ENCODE data around the gene ASCC2. TPM values are rescaled to one million over a fixed set of nuclear protein-coding genes. Genes with fewer than 3 reads are reported as not detected.

ASCC2 gene
- total and polyA plus RNA-seq, 2 donors (not counting 1 experiment from before 2014, with no cell fraction given) = 23.8 to 30.5 TPM

GRCh38 chr22:29768052-29768693, 69.9 kb downstream of the ASCC2 start:
- Histone ChIP-seq H3K27me3 (ENCODE audit: control insufficient read depth, insufficient read depth, low read length) (no peaks in the 10 kb centered on the region), H3K4me2 (ENCODE audit: extremely low read depth, insufficient read depth, low read length) (peak overlapping the region; percentile 78), H3K4me1 (ENCODE audit: control insufficient read depth, extremely low read depth, insufficient read depth, low read length) (peaks cover 3% of the 10 kb centered on the region), H3K36me3 (ENCODE audit: control insufficient read depth, insufficient read depth, low read length) (no peaks in the 10 kb centered on the region), H3K9me3 (ENCODE audit: control insufficient read depth, insufficient read depth, low read depth, low read length) (no peaks in the 10 kb centered on the region), H3K27ac (ENCODE audit: insufficient read depth, low read length) (peak overlapping the region; percentile 89), H3K79me2 (ENCODE audit: control insufficient read depth, insufficient read depth, low read length) (peaks cover 18% of the 10 kb centered on the region), H2AFZ (ENCODE audit: low read length) (no peak overlapping the region), H3K9ac (ENCODE audit: insufficient read depth, low read length) (peak overlapping the region; percentile 89), H3K4me3 (replicated peaks in 1 of 4; ENCODE audit: control extremely low read depth in 1 of 4, insufficient read depth in 1 of 4, low read depth in 3 of 4, low read length in 4 of 4) (peak overlapping the region; percentile 91 to 100 (median 98)), H4K20me1 (ENCODE audit: control insufficient read depth, extremely low read depth, insufficient read depth, low read length) (no peaks in the 10 kb centered on the region)
- no peak for TF ChIP-seq EZH2 (IDR thresholded peaks at IDR 0.05; ENCODE audit: low read length, missing control alignments)
- TF ChIP-seq, protein P1, sequence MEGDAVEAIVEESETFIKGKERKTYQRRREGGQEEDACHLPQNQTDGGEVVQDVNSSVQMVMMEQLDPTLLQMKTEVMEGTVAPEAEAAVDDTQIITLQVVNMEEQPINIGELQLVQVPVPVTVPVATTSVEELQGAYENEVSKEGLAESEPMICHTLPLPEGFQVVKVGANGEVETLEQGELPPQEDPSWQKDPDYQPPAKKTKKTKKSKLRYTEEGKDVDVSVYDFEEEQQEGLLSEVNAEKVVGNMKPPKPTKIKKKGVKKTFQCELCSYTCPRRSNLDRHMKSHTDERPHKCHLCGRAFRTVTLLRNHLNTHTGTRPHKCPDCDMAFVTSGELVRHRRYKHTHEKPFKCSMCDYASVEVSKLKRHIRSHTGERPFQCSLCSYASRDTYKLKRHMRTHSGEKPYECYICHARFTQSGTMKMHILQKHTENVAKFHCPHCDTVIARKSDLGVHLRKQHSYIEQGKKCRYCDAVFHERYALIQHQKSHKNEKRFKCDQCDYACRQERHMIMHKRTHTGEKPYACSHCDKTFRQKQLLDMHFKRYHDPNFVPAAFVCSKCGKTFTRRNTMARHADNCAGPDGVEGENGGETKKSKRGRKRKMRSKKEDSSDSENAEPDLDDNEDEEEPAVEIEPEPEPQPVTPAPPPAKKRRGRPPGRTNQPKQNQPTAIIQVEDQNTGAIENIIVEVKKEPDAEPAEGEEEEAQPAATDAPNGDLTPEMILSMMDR (conservative IDR thresholded peaks at IDR 0.05 in 1 of 2, IDR thresholded peaks at IDR 0.05 in 1 of 2; ENCODE audit: low read depth in 1 of 2, low read length in 2 of 2) = no peak
- no peak for DNase-seq (ENCODE audit: low read depth in 2 of 2)

DNA sequence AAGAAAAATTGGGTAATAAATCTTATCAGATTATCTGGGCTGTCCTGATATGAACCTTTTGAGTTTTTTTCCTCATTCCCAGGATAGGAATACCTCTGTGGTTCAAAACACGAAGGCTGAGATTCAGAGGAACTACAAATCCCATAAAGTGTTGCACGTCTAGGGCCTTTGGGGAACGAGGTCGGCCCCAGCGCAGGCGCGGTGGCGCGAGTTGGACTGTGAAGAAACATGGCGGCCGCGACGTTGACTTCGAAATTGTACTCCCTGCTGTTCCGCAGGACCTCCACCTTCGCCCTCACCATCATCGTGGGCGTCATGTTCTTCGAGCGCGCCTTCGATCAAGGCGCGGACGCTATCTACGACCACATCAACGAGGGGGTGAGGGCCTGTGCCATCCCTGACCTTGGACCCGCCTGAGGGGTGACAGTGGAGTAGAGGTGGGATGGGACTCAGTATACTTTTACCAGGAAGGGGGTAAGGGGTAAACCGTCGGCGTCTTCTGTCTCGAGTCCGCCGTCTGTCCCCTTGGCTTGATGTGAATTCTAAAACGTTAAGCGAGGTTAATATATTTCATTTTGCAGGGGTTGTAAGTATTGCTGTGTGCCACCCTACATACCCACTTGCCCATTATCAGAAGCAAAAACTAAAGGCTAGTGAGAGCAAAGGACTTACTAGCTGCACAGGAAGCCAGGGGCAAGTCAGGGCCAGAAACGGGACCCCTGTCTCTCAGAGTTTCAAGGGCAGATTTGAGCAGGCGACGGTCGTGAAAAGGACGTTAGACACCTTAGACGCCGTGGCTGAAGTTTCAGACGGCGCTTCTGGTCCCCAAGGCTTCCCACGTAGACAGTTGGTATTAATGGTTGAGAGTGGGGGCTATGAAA, 70.7 kb downstream of the ASCC2 start, which contains the start of gene UQCR10:
Gene UQCR10, plus strand, starts transcription at position 199 of the 881 bp plus-strand sequence. Its CDS starts 30 bp downstream, at position 229.
- Histone ChIP-seq H3K27ac (ENCODE audit: insufficient read depth, low read length) (peak within 1 kb of the TSS; percentile 89), H3K9ac (ENCODE audit: insufficient read depth, low read length) (peak within 1 kb of the TSS; percentile 89), H3K27me3 (ENCODE audit: control insufficient read depth, insufficient read depth, low read length) (no peaks in the 10 kb centered on the region), H4K20me1 (ENCODE audit: control insufficient read depth, extremely low read depth, insufficient read depth, low read length) (no peaks in the 10 kb centered on the region), H3K36me3 (ENCODE audit: control insufficient read depth, insufficient read depth, low read length) (no peaks in the 10 kb centered on the region), H2AFZ (ENCODE audit: low read length) (peak within 1 kb of the TSS; percentile 100), H3K9me3 (ENCODE audit: control insufficient read depth, insufficient read depth, low read depth, low read length) (no peaks in the 10 kb centered on the region), H3K4me2 (ENCODE audit: extremely low read depth, insufficient read depth, low read length) (peak within 1 kb of the TSS; percentile 78), H3K79me2 (ENCODE audit: control insufficient read depth, insufficient read depth, low read length) (peaks cover 18% of the 10 kb centered on the region), H3K4me1 (ENCODE audit: control insufficient read depth, extremely low read depth, insufficient read depth, low read length) (peaks cover 2% of the 10 kb centered on the region), H3K4me3 (replicated peaks in 1 of 4; ENCODE audit: control extremely low read depth in 1 of 4, insufficient read depth in 1 of 4, low read depth in 3 of 4, low read length in 4 of 4) (peak within 1 kb of the TSS; percentile 91 to 100 (median 98))
- no peak for TF ChIP-seq EZH2 (IDR thresholded peaks at IDR 0.05; ENCODE audit: low read length, missing control alignments)
- TF ChIP-seq, protein P1 (conservative IDR thresholded peaks at IDR 0.05 in 1 of 2, IDR thresholded peaks at IDR 0.05 in 1 of 2; ENCODE audit: low read depth in 1 of 2, low read length in 2 of 2) = no peak
- DNase-seq (ENCODE audit: low read depth in 2 of 2) = peak; percentile 85 to 94

GRCh38 chr22:29766632-29767170, 71.4 kb downstream of the ASCC2 start, which contains the start of gene ZMAT5:
Gene ZMAT5, minus strand, starts transcription at chr22:29767007. Its CDS starts 18,463 bp downstream, at chr22:29748544.
- Histone ChIP-seq H2AFZ (ENCODE audit: low read length) (peak within 1 kb of the TSS; percentile 100), H3K4me3 (replicated peaks in 1 of 4; ENCODE audit: control extremely low read depth in 1 of 4, insufficient read depth in 1 of 4, low read depth in 3 of 4, low read length in 4 of 4) (peak within 1 kb of the TSS; percentile 91 to 100 (median 98)), H3K27ac (ENCODE audit: insufficient read depth, low read length) (peak within 1 kb of the TSS; percentile 89), H4K20me1 (ENCODE audit: control insufficient read depth, extremely low read depth, insufficient read depth, low read length) (no peaks in the 10 kb centered on the region), H3K4me1 (ENCODE audit: control insufficient read depth, extremely low read depth, insufficient read depth, low read length) (peaks cover 2% of the 10 kb centered on the region), H3K27me3 (ENCODE audit: control insufficient read depth, insufficient read depth, low read length) (no peaks in the 10 kb centered on the region), H3K9me3 (ENCODE audit: control insufficient read depth, insufficient read depth, low read depth, low read length) (no peaks in the 10 kb centered on the region), H3K79me2 (ENCODE audit: control insufficient read depth, insufficient read depth, low read length) (peaks cover 18% of the 10 kb centered on the region), H3K36me3 (ENCODE audit: control insufficient read depth, insufficient read depth, low read length) (no peaks in the 10 kb centered on the region), H3K4me2 (ENCODE audit: extremely low read depth, insufficient read depth, low read length) (peak within 1 kb of the TSS; percentile 78), H3K9ac (ENCODE audit: insufficient read depth, low read length) (peak within 1 kb of the TSS; percentile 89)
- TF ChIP-seq, protein P1 (conservative IDR thresholded peaks at IDR 0.05 in 1 of 2, IDR thresholded peaks at IDR 0.05 in 1 of 2; ENCODE audit: low read depth in 1 of 2, low read length in 2 of 2) = no peak
- TF ChIP-seq EZH2 (IDR thresholded peaks at IDR 0.05; ENCODE audit: low read length, missing control alignments) = no peak
- DNase-seq (ENCODE audit: low read depth in 2 of 2) = peak; percentile 96 to 97
